HG02884 (cell line): ENCODE results near the gene STRN.
"Not testable (repeated sequence)": the region's sequence is repeated elsewhere in the genome, so short reads cannot be mapped to it uniquely, and the experiment has no call there.

Experiments
- ATAC-seq: cut with Tn5 transposase; IDR thresholded peaks from one replicate; pipeline ENCODE4 v1.9.1; 2021; ENCODE audit warnings: mild to moderate bottlenecking, moderate library complexity; ENCODE audit not compliant: unreplicated experiment

STRN gene

DNA sequence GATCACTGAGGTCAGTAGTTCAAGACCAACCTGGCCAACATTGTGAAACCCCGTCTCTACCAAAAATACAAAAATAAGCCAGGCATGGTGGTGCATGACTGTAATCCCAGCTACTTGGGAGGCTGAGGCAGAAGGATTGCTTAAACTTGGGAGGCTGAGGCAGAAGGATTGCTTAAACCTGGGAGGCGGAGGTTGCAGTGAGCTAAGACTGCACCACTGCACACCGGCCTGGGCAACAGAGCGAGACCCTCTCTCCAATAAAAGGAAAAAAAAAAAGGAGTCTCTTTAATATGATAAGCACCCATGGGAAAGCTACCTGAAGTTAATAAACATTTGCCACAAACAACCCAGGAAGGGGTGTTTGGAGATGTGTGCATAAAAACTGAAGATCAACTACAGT is 2.6 kb downstream of the STRN start:
- ATAC-seq: no peak

- no peak for ATAC-seq
Measured at GRCh38 chr2:36963106-36963505, 3.2 kb downstream of the STRN start.

DNA sequence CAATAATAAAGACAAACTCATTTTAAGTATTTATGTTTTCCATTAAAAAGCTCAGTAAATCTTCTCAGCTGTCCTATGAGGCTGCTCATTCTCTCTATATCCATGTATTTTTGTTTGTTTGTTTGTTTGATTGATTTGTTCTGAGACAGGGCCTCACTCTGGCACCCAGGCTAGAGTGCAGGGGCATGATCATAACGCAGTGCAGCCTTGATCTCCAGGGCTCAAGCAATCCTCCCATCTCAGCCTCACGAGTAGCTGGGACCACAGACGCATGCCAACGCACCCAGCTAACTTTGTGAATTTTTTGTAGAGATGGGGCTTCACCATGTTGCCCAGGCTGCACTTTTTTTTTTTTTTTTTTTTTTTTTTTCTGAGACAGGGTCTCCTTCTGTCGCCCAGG is 5.6 kb downstream of the STRN start:
- ATAC-seq: no peak

GRCh38 chr2:36960005-36960675 is 6.2 kb downstream of the STRN start:
- no peak for ATAC-seq

DNA sequence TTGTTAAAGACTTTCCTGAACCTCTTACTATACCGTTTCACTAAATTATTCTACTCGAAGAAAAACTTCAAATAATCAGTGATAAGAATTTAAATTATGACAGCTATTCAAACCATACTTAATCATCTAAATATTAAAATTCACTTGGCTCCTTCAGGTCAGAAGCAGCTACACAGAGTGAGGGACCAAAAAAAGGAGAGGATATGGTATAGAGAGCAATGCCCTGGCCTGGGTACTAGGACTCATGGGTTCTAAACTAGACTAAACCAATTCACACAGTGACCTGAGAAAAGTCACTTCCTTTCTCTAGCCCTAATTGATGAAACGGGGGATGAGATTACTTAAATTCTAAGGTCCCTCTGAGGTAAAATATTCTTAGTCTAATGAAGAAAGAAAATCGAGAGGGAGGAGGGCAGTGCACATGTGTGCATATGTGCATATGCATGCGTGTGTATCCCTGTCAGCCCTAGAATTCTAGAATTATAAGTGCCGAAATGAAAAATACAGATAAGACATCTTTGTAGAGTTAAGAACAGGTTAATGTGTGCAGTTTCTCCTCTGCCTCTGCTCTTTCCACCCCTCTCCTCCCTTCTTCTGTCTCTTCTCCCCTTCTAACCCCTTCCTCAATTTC is 11.2 kb downstream of the STRN start:
- ATAC-seq: no peak

GRCh38 chr2:36952748-36953197 is 13.6 kb downstream of the STRN start:
- no peak for ATAC-seq

GRCh38 chr2:36951574-36951973 is 14.8 kb downstream of the STRN start:
- no peak for ATAC-seq

DNA sequence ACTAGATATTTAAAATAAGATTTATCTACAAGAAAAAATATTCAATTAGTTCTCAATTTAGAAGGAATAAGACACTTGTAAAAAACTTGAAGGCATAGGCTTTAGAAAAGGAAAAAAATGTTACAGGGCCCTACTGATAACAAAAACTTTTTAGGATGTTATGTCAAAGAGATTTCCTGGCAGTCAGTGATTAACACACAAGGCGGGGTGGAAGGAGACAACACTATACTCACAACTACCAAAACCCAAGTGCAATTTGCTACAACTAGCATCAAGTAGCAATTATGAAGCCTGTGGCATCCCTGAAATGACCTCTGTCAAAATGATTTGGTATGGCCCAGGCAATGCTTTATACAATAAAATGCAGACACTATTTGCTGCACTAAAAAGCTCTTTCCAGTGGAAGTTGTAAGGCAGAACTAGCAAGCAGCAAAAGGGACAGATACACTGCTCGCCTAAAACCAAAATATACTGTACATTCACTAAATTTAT is 15.3 kb downstream of the STRN start:
- ATAC-seq: no peak

DNA sequence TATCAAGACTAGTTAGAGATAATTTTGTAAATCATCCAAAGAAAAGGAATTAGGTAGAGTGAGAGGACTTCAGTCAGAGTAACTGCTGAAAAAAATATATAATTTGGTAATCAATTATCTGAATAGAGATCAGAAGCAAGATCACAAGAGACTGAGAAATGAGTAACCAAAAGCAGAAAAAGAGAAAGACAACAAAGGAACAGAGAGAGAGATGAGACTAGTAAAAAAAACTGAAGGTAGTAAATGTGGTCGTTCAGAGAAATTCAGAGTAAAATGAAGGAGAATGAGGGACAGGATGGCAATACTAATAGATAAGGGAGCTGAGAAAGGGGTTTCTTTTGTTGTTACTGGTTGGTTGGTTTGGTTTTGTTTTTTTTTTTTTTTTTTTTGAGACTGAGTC is 16.5 kb downstream of the STRN start:
- ATAC-seq: no peak

DNA sequence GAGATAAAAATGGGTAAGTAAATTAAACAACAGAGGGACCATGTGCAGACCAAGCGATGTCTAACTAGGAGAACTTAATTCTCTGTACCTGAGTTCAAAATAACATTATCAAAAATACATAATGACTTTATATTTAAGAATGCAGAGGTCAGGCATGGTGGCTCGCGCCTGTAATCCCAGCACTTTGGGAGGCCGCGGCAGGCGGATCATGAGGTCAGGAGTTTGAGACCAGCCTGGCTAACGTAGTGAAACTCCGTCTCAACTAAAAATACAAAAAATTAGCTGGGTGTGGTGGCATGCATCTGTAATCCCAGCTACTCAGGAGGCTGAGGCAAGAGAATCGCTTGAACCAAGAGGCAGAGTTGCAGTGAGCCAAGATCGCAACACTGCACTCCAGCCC is 21.1 kb downstream of the STRN start:
- ATAC-seq: not testable (repeated sequence)

- no peak for ATAC-seq
Measured at GRCh38 chr2:36941867-36942266, 24.5 kb downstream of the STRN start.

DNA sequence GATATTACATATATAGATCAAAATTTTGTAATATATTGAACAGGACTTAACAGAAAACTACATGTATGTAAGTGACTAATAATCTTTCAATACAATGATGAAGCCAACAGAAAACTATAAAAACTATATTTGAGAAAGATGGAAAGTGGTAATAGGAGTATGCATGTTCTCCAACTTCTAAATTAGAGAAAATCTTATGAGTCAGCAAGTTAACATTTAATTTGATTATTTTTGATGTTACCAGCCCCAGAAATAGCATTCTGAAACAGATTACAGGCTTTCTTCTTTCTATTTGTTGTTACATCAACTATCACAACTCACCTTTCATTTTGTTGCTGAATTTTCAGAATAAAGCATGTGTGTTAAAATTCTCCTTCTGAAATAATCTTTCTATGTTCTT is 29.8 kb downstream of the STRN start:
- ATAC-seq: not testable (repeated sequence)

DNA sequence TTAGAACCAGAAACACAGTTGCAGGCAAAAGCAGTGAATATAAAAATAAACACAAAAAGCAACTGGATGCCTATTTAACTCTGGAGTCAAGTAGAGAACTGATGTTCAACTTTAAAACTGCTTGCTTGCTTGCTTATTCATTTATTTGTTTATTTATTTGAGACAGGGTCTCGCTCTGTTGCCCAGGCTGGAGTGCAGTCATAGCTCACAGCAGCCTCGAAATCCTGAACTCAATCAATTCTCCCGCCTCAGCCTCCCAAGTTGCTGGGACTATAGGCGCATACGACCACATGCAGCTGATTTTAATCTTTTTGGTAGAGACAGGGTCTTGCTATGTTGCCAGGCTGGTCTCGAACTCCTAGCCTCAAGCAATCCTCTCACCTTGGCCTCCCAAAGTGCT is 34.6 kb downstream of the STRN start:
- ATAC-seq: not testable (repeated sequence)

- not testable (repeated sequence) for ATAC-seq
Measured at GRCh38 chr2:36930787-36931410, 35.4 kb downstream of the STRN start.

- ATAC-seq: not testable (repeated sequence)
Measured at GRCh38 chr2:36926175-36927132, 39.9 kb downstream of the STRN start.

- not testable (repeated sequence) for ATAC-seq
Measured at GRCh38 chr2:36922629-36923028, 43.7 kb downstream of the STRN start.

- no peak for ATAC-seq
Measured at GRCh38 chr2:36921984-36922383, 44.4 kb downstream of the STRN start.

DNA sequence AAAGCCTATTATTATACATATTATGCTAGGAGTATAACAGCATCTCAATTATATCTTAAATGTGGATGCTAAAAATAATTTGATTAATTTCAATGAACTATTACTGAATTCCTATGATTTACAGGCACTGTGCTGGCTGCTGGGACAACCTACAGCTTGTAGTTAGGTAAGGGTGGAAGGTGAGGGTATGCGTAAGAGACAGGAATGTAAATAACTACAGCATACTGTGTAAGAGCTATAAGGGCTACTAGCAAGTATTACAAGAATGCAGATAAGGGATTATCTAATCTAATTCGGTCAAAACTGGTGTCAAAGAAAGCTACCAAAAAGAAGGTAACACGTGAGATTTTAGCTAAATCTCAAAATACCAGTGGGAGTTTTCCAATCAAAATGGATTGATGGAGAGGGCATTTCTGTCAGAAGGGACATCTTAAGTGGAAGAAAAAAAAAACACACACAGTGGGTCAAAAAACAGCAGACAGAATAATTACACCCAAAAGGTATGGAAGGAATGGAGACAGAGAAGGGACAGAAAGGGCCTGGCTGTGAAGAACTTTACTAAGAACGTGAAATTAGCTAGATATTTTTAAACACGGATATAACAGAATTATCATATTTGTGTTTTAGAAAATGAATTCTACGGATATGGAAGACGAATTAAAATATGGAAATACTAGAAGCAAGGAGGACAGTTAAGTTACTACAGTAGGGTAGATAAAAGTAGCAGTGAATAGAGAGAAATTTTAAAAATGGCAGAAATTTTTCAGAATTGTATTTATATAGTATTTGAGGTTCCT is 47.1 kb downstream of the STRN start:
- no peak for ATAC-seq

DNA sequence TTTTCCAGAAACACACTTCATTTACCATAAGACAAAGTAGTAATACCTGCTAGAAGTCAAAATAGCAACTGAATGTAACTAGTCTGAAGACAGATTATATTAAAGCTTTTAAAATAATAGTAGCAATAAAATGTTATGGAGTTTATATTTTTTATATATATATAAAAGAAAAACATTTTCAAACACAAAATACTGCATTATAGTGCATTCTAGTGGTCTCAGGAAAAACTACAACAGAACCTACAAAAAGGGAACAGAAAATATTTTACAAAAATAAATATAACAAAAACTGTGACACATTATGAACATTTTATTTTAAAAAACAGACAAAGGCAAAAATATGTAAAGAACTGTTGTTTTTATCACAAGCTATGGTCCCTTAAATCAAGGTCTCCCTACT is 48.0 kb downstream of the STRN start:
- no peak for ATAC-seq

- ATAC-seq: no peak
Measured at GRCh38 chr2:36915627-36916026, 50.7 kb downstream of the STRN start.
